ENCODE results near the gene WSCD1. TPM values are rescaled to one million over a fixed set of nuclear protein-coding genes. Genes with fewer than 3 reads are reported as not detected.

WSCD1 gene
- total and polyA plus RNA-seq, 9 donors: 0.53 to 4.4 (median 1.7) TPM

DNA sequence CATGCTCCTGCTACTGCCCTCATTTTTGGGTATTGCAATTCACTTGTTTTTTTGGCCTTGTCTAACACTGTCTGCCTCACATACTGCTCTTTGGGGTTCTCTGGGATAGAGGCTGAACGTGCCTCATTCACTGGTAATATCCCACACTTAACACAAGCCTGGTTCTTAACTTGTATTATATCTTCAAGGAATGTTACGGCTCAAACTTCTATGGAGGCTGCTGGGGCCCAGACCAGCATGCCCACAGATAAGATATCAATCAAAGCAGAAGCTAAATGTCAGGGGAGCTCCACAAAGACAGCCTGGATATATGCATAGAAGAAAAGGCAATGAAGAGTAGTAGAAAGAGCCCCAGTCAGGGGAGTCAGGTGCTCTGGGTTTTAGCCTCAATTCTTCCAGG is 103.5 kb downstream of the WSCD1 start:
- 62 to 82% (median 72%) methylated on average over 2 of the region's 2 CpGs for WGBS, 3 donors
- TF ChIP-seq, protein P1, sequence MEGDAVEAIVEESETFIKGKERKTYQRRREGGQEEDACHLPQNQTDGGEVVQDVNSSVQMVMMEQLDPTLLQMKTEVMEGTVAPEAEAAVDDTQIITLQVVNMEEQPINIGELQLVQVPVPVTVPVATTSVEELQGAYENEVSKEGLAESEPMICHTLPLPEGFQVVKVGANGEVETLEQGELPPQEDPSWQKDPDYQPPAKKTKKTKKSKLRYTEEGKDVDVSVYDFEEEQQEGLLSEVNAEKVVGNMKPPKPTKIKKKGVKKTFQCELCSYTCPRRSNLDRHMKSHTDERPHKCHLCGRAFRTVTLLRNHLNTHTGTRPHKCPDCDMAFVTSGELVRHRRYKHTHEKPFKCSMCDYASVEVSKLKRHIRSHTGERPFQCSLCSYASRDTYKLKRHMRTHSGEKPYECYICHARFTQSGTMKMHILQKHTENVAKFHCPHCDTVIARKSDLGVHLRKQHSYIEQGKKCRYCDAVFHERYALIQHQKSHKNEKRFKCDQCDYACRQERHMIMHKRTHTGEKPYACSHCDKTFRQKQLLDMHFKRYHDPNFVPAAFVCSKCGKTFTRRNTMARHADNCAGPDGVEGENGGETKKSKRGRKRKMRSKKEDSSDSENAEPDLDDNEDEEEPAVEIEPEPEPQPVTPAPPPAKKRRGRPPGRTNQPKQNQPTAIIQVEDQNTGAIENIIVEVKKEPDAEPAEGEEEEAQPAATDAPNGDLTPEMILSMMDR (IDR thresholded peaks at IDR 0.05): no peak
- no peak for TF ChIP-seq EP300 (IDR thresholded peaks at IDR 0.05)
- TF ChIP-seq POLR2A (IDR thresholded peaks at IDR 0.05): no peak
- H3K4me3 ChIP-seq: no peak overlapping the region
- no peak overlapping the region for H3K27ac ChIP-seq
- peaks cover 0 to 4% of the 10 kb centered on the region in 2 donors for H3K9me3 ChIP-seq
- no peaks in the 10 kb centered on the region for H3K36me3 ChIP-seq
- intact Hi-C loops (cut with DNase I): no loop called here
- no peaks in the 10 kb centered on the region for H3K27me3 ChIP-seq
- no peak for DNase-seq
- no peaks in the 10 kb centered on the region for H3K4me1 ChIP-seq (ENCODE audit: insufficient read depth)

Data from ovary (tissue), 9 donors.